Fibroblast of upper back skin (primary cell): ENCODE data around the gene SPATA18.
"Not testable (repeated sequence)": the region's sequence is repeated elsewhere in the genome, so short reads cannot be mapped to it uniquely, and the experiment has no call there.

ENCODE experiments used
- DNase-seq: peaks from one replicate; pipeline ENCODE4 v3.0.0-alpha.2; 2013

The SPATA18 gene

DNA sequence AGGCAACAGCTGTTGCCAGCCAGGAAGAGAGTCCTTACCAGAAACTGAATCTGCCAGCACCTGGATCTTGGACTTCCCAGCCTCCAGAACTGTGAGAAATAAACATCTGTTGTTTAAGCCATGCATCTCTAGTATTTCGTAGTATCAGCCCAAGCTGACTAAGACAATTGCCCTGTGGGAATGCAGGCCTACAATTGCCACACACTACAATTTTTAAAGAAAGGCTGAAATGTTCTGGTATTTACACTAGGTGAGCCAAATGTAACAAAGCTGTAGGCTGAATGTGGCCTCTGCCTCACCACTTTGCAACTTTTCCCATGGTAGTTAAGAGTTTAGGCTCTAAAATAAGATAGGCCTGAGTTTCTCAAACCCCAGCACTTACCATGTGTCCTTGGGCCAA lies 59.1 kb downstream of the SPATA18 start:
- peak; percentile 4 for DNase-seq

DNA sequence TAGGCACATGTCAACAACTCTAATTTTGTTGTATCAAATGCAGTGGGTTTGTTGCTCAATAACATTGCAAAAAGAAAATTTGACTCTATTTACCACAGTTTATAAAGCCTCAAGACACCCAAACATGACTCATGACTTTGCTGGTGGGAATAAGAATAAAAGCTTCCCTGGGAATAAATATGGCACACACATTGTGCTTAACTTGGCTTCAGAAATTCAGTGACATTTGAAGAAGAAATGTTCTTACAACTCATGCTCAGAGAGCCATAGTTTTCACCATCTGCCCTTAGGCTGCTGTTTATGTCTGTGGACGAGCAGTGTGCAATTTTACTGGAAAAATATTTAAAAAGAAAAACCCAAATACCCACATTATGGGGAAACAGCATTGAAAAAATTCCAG lies 60.9 kb downstream of the SPATA18 start:
- peak; percentile 39 for DNase-seq

DNA sequence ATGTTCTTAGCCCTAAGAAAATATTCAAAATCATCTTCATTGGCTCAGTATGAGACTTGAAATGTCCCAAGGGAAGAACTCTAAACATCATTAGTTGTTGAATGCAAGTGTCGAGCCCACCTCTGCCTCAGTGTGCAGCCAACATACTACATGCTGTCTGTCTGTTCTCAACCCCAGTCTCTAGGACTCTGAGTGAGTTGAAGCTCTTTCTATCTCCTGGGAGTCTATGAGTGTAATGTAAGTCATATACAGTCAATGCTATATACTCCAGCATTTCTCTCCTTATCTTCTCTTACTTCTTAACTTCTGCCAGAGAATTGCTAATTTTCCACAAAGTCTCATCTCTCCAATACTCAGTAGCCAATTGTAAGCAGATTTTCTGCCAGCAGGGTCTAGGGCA lies 61.3 kb downstream of the SPATA18 start:
- DNase-seq, result peak; percentile 51

DNA sequence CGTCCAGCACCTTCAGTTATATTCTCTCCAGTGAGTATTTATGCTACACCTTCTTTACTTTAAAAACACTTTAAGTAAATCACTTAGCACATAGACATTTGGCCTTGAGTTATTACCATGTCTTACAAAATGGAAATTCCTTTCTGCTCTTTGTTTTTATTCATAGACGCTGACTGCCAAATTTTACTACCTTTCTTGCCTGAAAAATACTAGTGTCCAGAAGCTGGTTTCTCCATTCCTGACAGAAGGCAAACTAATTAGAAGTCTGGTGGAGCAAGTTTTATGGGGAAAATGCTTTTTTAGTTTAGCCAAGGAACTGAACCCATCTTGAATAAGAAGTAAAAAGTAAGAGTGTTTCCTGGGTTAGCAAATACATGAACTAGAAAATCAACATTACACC lies 65.5 kb downstream of the SPATA18 start:
- no peak for DNase-seq

DNA sequence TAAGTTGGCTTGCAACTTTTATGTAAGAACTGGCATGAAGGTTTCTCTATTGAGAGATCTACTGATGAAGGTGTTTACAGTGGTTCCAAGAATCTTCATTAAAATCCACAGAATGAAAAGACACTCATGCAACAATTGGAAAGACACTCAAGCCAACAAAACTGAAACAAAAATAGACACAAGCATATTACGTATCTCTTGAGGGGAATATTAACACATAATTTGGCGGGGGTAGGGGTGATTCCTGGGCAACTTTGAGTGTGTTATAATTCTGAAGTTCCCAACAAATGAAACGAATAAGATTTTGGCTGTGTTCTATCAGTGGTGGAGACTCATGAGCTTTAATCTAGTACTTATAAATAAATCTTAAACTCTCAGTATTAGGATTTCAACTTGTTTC lies 75.1 kb downstream of the SPATA18 start:
- no peak for DNase-seq

DNA sequence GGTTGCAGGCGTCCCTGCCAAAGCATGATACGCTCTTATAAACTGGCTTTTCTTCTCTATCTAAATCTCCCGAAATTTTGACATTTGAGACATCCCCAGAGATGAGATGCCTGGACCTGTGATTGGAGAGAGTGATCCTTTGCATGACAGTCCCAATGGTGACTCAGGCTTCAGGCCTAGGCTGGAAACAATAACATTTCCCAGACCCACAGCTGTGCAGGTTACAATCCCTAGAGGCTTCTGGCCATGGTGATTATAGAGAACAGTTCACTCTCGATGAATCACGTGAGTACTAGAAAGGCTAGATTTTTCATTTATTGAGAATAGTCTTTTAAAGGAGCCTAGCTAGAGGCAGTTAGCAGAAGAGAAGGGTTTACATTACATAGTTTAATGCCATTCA lies 75.9 kb downstream of the SPATA18 start:
- DNase-seq, result peak; percentile 64

DNA sequence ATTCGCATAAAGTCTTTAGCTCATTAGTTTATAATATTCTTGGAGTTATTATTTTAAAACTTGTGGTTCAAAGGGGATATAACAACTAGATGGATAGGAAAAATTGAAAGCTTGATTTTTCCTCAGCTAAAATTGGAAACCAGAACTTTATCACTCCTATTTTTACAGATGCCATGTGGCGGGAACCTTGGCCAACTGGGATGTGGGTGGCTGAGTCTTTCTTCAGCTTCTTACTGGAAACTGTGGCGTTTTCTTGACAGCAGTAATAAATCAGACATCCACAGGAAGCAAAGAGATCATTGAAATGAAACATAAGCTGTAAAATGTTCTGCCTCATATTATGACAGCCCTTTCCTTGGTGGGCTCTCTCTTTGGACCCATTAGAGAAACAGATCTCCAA lies 84.1 kb downstream of the SPATA18 start:
- DNase-seq, result no peak

DNA sequence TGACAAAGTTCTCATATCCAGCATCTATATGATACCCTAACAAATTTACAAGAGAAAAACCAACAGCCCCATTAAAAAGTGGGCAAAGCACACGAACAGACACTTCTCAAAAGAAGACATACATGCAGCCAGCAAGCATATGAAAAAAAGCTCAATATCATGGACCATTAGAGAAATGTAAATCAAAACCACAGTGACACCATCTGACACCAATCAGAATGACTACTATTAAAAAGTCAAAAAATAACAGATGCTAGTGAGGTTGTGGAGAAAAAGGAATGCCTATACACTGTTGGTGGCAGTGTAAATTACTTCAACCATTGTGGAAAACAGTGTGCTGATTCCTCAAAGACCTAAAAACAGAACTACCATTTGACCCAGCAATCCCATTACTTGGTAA lies 86.0 kb downstream of the SPATA18 start:
- DNase-seq, result not testable (repeated sequence)

DNA sequence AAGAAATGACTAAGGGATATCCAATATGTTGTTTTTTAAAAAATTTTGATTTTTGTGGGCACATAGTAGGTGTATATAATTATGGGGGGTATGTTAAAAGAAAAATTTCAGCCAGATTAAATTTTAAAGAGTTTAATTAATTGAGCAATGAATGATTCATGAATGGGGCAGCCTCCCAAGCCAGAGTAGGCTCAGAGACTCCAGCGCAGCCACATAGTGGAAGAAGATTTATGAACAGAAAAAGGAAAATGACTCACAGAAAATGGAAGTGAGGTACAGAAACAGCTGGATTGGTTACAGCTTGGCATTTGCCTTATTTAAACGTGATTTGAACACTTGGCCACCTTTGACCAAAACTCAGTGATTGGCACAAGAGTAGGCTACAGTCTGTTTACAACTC lies 91.7 kb downstream of the SPATA18 start:
- peak; percentile 28 for DNase-seq

DNA sequence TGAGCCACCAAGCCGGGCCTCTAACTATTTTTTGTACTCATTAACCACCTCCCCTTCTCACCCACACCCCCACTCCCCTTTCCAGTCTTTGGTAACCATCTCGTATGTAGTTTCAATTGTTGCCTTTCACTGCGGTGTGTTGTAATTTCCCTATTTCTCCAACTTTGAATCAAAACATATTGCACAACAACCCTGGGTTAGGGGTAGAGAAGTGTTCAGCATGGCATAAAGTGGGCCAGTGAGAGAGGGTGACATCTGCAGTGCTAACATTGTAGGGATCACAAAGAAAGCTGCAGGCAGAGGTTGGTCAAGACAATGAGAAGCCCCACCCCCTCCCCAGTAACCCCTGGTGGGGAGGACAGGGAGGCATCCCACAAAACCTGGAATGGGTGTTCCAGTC lies 92.7 kb downstream of the SPATA18 start:
- no peak for DNase-seq

DNA sequence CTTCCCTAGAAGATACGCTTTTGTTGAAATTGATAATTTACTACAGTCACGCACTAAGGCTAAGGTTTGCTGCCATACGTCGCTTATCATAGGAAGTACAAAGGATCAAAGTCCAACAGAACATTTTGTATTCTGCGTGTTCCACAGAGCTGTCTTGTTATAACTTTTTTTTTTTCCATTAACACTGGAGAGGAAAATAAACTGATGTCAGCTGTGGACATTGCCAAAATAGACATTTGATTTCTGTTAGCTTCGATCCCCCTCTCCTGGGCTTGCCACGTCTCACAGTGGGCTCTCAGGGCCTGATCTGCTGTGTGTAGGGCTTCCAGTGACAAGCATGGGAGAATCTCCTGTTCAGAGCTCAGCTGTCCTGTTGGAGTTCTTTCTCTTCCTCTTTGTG lies 93.3 kb downstream of the SPATA18 start:
- DNase-seq, result no peak
